Ishikawa (cell line): Measurements from ENCODE around the gene DCAF11.

Source experiments
- CEBPB ChIP-seq: IDR thresholded peaks from 2 replicates; pipeline ENCODE4 v1.6.1; 2012
- EP300 ChIP-seq: IDR thresholded peaks from 2 replicates; pipeline ENCODE4 v1.6.1; 2012; ENCODE audit warnings: borderline replicate concordance
- FOXM1 ChIP-seq: IDR thresholded peaks from 2 replicates; pipeline ENCODE4 v1.6.1; 2012; ENCODE audit warnings: low read depth, borderline replicate concordance
- MAX ChIP-seq: IDR thresholded peaks from 2 replicates; pipeline ENCODE4 v1.6.1; 2012
- RAD21 ChIP-seq: IDR thresholded peaks from 2 replicates; pipeline ENCODE4 v1.6.1; 2012; ENCODE audit warnings: low read depth
- REST ChIP-seq: IDR thresholded peaks from 2 replicates; pipeline ENCODE4 v1.6.1; 2012; ENCODE audit warnings: low read depth, mild to moderate bottlenecking
- TEAD4 ChIP-seq: IDR thresholded peaks from 2 replicates; pipeline ENCODE4 v1.6.1; 2012
- USF1 ChIP-seq: IDR thresholded peaks from 2 replicates; pipeline ENCODE4 v1.6.1; 2012

GRCh38 chr14:24146453-24146977 lies 31.9 kb downstream of the DCAF11 start, which contains the start of gene PSME2:
- TF ChIP-seq MAX: no peak; the same call in 1 of the 2 replicates
- no peak for TF ChIP-seq EP300
- TF ChIP-seq CEBPB: no peak
- 0 out of 2 replicates have a peak, but pooled peaks have one; percentile 4 for TF ChIP-seq TEAD4
- no peak for TF ChIP-seq FOXM1
- no peak for TF ChIP-seq RAD21
- TF ChIP-seq USF1: no peak
- no peak for TF ChIP-seq REST
